A549 (cell line): ENCODE measurements around the gene BCAS1. TPM values are rescaled to one million over a fixed set of nuclear protein-coding genes. Genes with fewer than 3 reads are reported as not detected.

Experiments used
- ATAC-seq, 2 experiments: fragments of 200-7000 bp in 1 of 2; fragments of >200 bp in 1 of 2; cut with Nextera tagmentation in 1 of 2; cut with Tn5 transposase in 1 of 2; 3 replicates each; pipeline versions ENCODE4 v1.8.0 to v1.9.1; 2018 to 2020; ENCODE audit warnings: mild to moderate bottlenecking in 1 of 2, moderate library complexity in 1 of 2
- CTCF ChIA-PET: fragments of 300-600 bp; sonication (Branson Sonifier 250); formaldehyde crosslinking; extraction: SDS; loops from one replicate; lab custom pipeline; 2021; ENCODE audit warnings: antibody characterized with exemption, inconsistent platforms; lab: Yijun Ruan, JAX
- POLR2A ChIA-PET: fragments of 350-600 bp; formaldehyde crosslinking; extraction: SDS; loops from one replicate; lab custom pipeline; 2021; ENCODE audit warnings: antibody characterized with exemption, inconsistent platforms; lab: Yijun Ruan, JAX
- DNase-seq, 2 experiments: peaks; one replicate each; pipeline versions ENCODE4 v3.0.0 to v3.0.0-alpha.2; 2011 to 2016; ENCODE audit warnings: low read depth in 1 of 2, low spot score in 1 of 2
- FAIRE-seq: peaks from 2 replicates; lab custom pipeline; 2011; peaks lifted over from hg19 to GRCh38; lab: Jason Lieb, UNC
- H3K27ac ChIP-seq, 2 experiments: fragments of >200 bp; sonication (Bioruptor Twin); formaldehyde crosslinking; 3 replicates each; pipeline ENCODE4 v1.5.1; 2016 to 2017
- H3K4me1 ChIP-seq: fragments of >200 bp; sonication (Bioruptor Twin); formaldehyde crosslinking; 3 replicates; pipeline ENCODE4 v1.6.1; 2016
- H3K4me2 ChIP-seq: fragments of >200 bp; sonication (Bioruptor Twin); formaldehyde crosslinking; 3 replicates; pipeline ENCODE4 v1.6.1; 2016
- H3K4me3 ChIP-seq: fragments of >200 bp; sonication (Bioruptor Twin); formaldehyde crosslinking; 3 replicates; pipeline ENCODE4 v1.5.1; 2016
- H3K9me3 ChIP-seq: fragments of >200 bp; sonication (Bioruptor Twin); formaldehyde crosslinking; 3 replicates; pipeline ENCODE4 v1.6.1; 2016
- BCL3 ChIP-seq: fragments of >200 bp; sonication (Bioruptor Twin); formaldehyde crosslinking; IDR thresholded peaks from 3 replicates; pipeline ENCODE4 v1.6.1; 2016
- CBX8 ChIP-seq: fragments of 200-600 bp; sonication (generic); IDR thresholded peaks from 2 replicates; pipeline ENCODE4 v1.6.1; 2016
- CEBPB ChIP-seq, 2 experiments: fragments of >200 bp in 1 of 2; sonication (Bioruptor Twin) in 1 of 2; formaldehyde crosslinking in 1 of 2; IDR thresholded peaks; 2 replicates each; pipeline ENCODE4 v1.6.1; 2012 to 2016
- CHD2 ChIP-seq: fragments of 150-350 bp; IDR thresholded peaks from 2 replicates; pipeline ENCODE4 v1.6.1; 2014; ENCODE audit warnings: low read length; ENCODE audit not compliant: partially characterized antibody
- EHF ChIP-seq: fragments of 250-450 bp; sonication (Bioruptor Pico); IDR thresholded peaks from 2 replicates; pipeline ENCODE4 v1.5.0; 2020; ENCODE audit warnings: mild to moderate bottlenecking
- ESRRA ChIP-seq: fragments of 150-350 bp; IDR thresholded peaks from 2 replicates; pipeline ENCODE4 v1.6.1; 2014; ENCODE audit warnings: mild to moderate bottlenecking, low read length, borderline replicate concordance
- FOSB ChIP-seq: fragments of 250-450 bp; sonication (Bioruptor Pico); IDR thresholded peaks from 2 replicates; pipeline ENCODE4 v1.5.0; 2020; ENCODE audit warnings: mild to moderate bottlenecking, moderate library complexity
- HOXA7 ChIP-seq: fragments of 250-450 bp; sonication (Bioruptor Pico); IDR thresholded peaks from 2 replicates; pipeline ENCODE4 v1.5.0; 2020; ENCODE audit warnings: mild to moderate bottlenecking, moderate library complexity
- HOXB13 ChIP-seq: fragments of 250-450 bp; sonication (Bioruptor Pico); IDR thresholded peaks from 2 replicates; pipeline ENCODE4 v1.5.0; 2020; ENCODE audit warnings: low read depth, mild to moderate bottlenecking, moderate library complexity
- HOXB5 ChIP-seq: fragments of 250-450 bp; sonication (Bioruptor Pico); IDR thresholded peaks from 2 replicates; pipeline ENCODE4 v1.5.0; 2020; ENCODE audit warnings: mild to moderate bottlenecking, moderate library complexity
- JUN ChIP-seq, 2 experiments: fragments of >200 bp; sonication (Bioruptor Twin); formaldehyde crosslinking; IDR thresholded peaks; 2 replicates in 1 of 2; 3 replicates in 1 of 2; pipeline ENCODE4 v1.6.1; 2016 to 2017
- MAX ChIP-seq: IDR thresholded peaks from 2 replicates; pipeline ENCODE4 v1.6.1; 2012
- NPAS2 ChIP-seq: fragments of 250-450 bp; sonication (Bioruptor Pico); IDR thresholded peaks from 2 replicates; pipeline ENCODE4 v1.8.0; 2022; ENCODE audit warnings: mild to moderate bottlenecking, moderate library complexity, borderline replicate concordance
- NR3C1 ChIP-seq: fragments of >200 bp; sonication (Bioruptor Twin); formaldehyde crosslinking; IDR thresholded peaks from 3 replicates; pipeline ENCODE4 v1.6.1; 2017
- POLR2AphosphoS2 ChIP-seq: conservative IDR thresholded peaks from 2 replicates; pipeline ENCODE4 v1.6.1; 2012; ENCODE audit warnings: low read length, improper control_type of control experiment, inconsistent platforms
- RARB ChIP-seq: fragments of 250-450 bp; sonication (Bioruptor Pico); IDR thresholded peaks from 2 replicates; pipeline ENCODE4 v1.8.0; 2021; ENCODE audit warnings: mild to moderate bottlenecking, moderate library complexity
- RCOR1 ChIP-seq: fragments of 150-350 bp; IDR thresholded peaks from 2 replicates; pipeline ENCODE4 v1.6.1; 2014; ENCODE audit warnings: antibody characterized with exemption, low read length, low read depth
- REST ChIP-seq: fragments of 200-600 bp; sonication (generic); IDR thresholded peaks from 2 replicates; pipeline ENCODE4 v1.6.1; 2016; ENCODE audit warnings: antibody characterized with exemption, mild to moderate bottlenecking, moderate library complexity
- RFX5 ChIP-seq: fragments of 450-650 bp; IDR thresholded peaks from 2 replicates; pipeline ENCODE4 v1.7.1; 2014; ENCODE audit warnings: antibody characterized with exemption, mild to moderate bottlenecking, moderate library complexity
- RNF2 ChIP-seq: fragments of 200-600 bp; sonication (generic); IDR thresholded peaks from 2 replicates; pipeline ENCODE4 v1.6.1; 2016; ENCODE audit warnings: low read depth, mild to moderate bottlenecking, antibody characterized with exemption, moderate library complexity, borderline replicate concordance
- SMC3 ChIP-seq: fragments of >200 bp; sonication (Bioruptor Twin); formaldehyde crosslinking; IDR thresholded peaks from 3 replicates; pipeline ENCODE4 v1.6.1; 2018; ENCODE audit warnings: inconsistent platforms
- ZNF302 ChIP-seq: fragments of 250-450 bp; sonication (Bioruptor Pico); IDR thresholded peaks from 2 replicates; pipeline ENCODE4 v1.9.0; 2021; ENCODE audit warnings: inconsistent platforms, mild to moderate bottlenecking, moderate library complexity
- WGBS: methylation state at CpG from one replicate; pipeline ENCODE4 v1.1.6; 2017; ENCODE audit errors: missing lambda C conversion rate; 5-methylcytosine and 5-hydroxymethylcytosine counted together
- polyA plus RNA-seq, 4 experiments: library from polyadenylated mRNA; depleted of rRNA in 3 of 4; stranded (reverse); fragments of >200 nt; fragmentation: RNase III in 1 of 4; extraction: RNeasy Plus Mini Kit Qiagen cat#74134 plus additional on column Dnase treatment in 1 of 4; gene quantifications; 2 replicates in 3 of 4; 3 replicates in 1 of 4; pipeline ENCODE4 v1.2.3, GENCODE V29; 2011 to 2017
- TF ChIP-seq, protein P1 (sequence below): IDR thresholded peaks from 2 replicates; pipeline ENCODE4 v1.6.1; 2012; ENCODE audit warnings: low read depth, borderline replicate concordance

The BCAS1 gene
- polyA plus RNA-seq, 2 of the 4 experiments (the other 2 are of a cell fraction), result 1.4 to 3.9 TPM

GRCh38 chr20:53993310-53993709 lies 77.1 kb downstream of the BCAS1 start:
- Histone ChIP-seq H3K4me3 (no peak overlapping the region), H3K9me3 (no peaks in the 10 kb centered on the region), H3K4me1 (no peaks in the 10 kb centered on the region), H3K27ac (no peak overlapping the region), H3K4me2 (no peak overlapping the region)
- no peak for ATAC-seq
- no peak for DNase-seq
- ChIA-PET CTCF (no interaction called here), POLR2A (no interaction called here)
- 72% methylated on average over 5 of the region's 5 CpGs for whole genome bisulfite sequencing
- no peak for TF ChIP-seq RCOR1
- no peak for TF ChIP-seq NR3C1
- TF ChIP-seq CEBPB (IDR thresholded peaks at IDR 0.05), result no peak
- no peak for TF ChIP-seq POLR2AphosphoS2
- TF ChIP-seq RARB (CRISPR knock-in tag), result no peak
- TF ChIP-seq MAX, result no peak
- no peak for TF ChIP-seq EHF (CRISPR knock-in tag)
- TF ChIP-seq JUN (IDR thresholded peaks at IDR 0.05), result no peak
- no peak for TF ChIP-seq RNF2
- no peak for TF ChIP-seq CHD2
- no peak for TF ChIP-seq REST
- no peak for TF ChIP-seq ESRRA
- TF ChIP-seq HOXA7 (CRISPR knock-in tag), result no peak
- no peak for TF ChIP-seq HOXB5 (CRISPR knock-in tag)
- FAIRE-seq, result no peak

GRCh38 chr20:53990768-53991450 lies 79.5 kb downstream of the BCAS1 start:
- 81% methylated on average over 9 of the region's 9 CpGs for WGBS
- no peak overlapping the region for H3K4me2 ChIP-seq
- no peaks in the 10 kb centered on the region for H3K9me3 ChIP-seq
- ATAC-seq (no peak), DNase-seq (no peak), FAIRE-seq (no peak)
- TF ChIP-seq NPAS2 (CRISPR knock-in tag), result no peak
- no peak for TF ChIP-seq SMC3
- TF ChIP-seq RARB (CRISPR knock-in tag), result no peak
- TF ChIP-seq CBX8, result no peak
- TF ChIP-seq, protein P1, sequence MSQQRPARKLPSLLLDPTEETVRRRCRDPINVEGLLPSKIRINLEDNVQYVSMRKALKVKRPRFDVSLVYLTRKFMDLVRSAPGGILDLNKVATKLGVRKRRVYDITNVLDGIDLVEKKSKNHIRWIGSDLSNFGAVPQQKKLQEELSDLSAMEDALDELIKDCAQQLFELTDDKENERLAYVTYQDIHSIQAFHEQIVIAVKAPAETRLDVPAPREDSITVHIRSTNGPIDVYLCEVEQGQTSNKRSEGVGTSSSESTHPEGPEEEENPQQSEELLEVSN, result no peak
- no peak for TF ChIP-seq RFX5
- no peak for TF ChIP-seq HOXA7 (CRISPR knock-in tag)
- TF ChIP-seq ZNF302 (CRISPR knock-in tag), result no peak
- TF ChIP-seq HOXB13 (CRISPR knock-in tag), result no peak
- TF ChIP-seq BCL3, result no peak
- no peak for TF ChIP-seq ESRRA
- no peak for TF ChIP-seq JUN (IDR thresholded peaks at IDR 0.05)
- TF ChIP-seq FOSB (CRISPR knock-in tag), result no peak
- ChIA-PET POLR2A (no interaction called here), CTCF (no interaction called here)
- H3K4me1 ChIP-seq, result no peaks in the 10 kb centered on the region
- no peak overlapping the region for H3K4me3 ChIP-seq
- no peak overlapping the region for H3K27ac ChIP-seq
